Memory B cell (primary cell): Measurements from ENCODE around the gene CHMP4B.

ENCODE experiments used
- ATAC-seq: fragments of 150-1000 bp; cut with Tn5 transposase; 2 replicates; pipeline ENCODE4 v1.10.0; 2021; ENCODE audit warnings: low read depth, mild to moderate bottlenecking, moderate library complexity
- DNase-seq, 2 donors: peaks; one replicate each; pipeline ENCODE4 v3.0.0; 2022; ENCODE audit warnings: low spot score in 2 of 2
- H3K27ac Mint-ChIP-seq: one replicate; pipeline ENCODE4 v1.8.0; 2022; ENCODE audit warnings: mild to moderate bottlenecking, moderate library complexity, mixed read lengths
- H3K27me3 Mint-ChIP-seq: one replicate; pipeline ENCODE4 v1.8.0; 2022; ENCODE audit warnings: mixed read lengths
- H3K36me3 Mint-ChIP-seq: one replicate; pipeline ENCODE4 v1.8.0; 2022; ENCODE audit warnings: mild to moderate bottlenecking, mixed read lengths
- H3K4me1 Mint-ChIP-seq: one replicate; pipeline ENCODE4 v1.8.0; 2022; ENCODE audit warnings: mixed read lengths
- H3K4me3 Mint-ChIP-seq: one replicate; pipeline ENCODE4 v1.8.0; 2022; ENCODE audit warnings: mild to moderate bottlenecking, moderate library complexity, mixed read lengths
- H3K9me3 Mint-ChIP-seq: one replicate; pipeline ENCODE4 v1.8.0; 2022; ENCODE audit warnings: mixed read lengths

CHMP4B gene

DNA sequence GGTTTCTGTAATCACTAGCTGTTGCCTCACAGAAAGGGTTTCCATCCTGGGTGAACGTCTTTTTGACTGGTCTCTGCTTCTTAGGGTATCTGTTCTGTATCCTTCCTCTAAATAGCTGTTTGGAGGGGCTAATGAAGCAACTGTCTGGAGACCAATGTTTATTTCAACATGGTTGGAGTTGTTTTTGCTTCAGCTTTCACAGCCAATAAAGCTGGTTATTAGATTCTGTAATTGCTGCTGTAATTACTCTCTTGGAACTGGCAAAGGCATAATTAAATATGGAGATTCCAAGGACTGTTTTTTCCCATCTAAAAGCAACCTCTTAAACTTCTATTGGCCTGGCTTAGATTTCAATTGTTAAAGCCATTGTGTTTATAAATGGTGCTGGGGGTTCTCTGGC lies 31.9 kb downstream of the CHMP4B start:
- H3K27ac Mint-ChIP-seq = peak overlapping the region; percentile 75
- ATAC-seq = no peak
- peaks cover 7% of the 10 kb centered on the region for H3K36me3 Mint-ChIP-seq

GRCh38 chr20:33843854-33844253 lies 32.7 kb downstream of the CHMP4B start:
- Mint-ChIP-seq H3K9me3 (no peaks in the 10 kb centered on the region), H3K36me3 (peaks cover 9% of the 10 kb centered on the region), H3K4me3 (peak overlapping the region; percentile 9), H3K4me1 (peaks cover 65% of the 10 kb centered on the region), H3K27me3 (no peaks in the 10 kb centered on the region), H3K27ac (peak overlapping the region; percentile 75)
- DNase-seq (no peak), ATAC-seq (peak; percentile 96)

More for the DNA sequence above, 31.9 kb downstream of the CHMP4B start:
- no peaks in the 10 kb centered on the region for H3K27me3 Mint-ChIP-seq
- peaks cover 73% of the 10 kb centered on the region for H3K4me1 Mint-ChIP-seq
- H3K9me3 Mint-ChIP-seq = no peaks in the 10 kb centered on the region
- DNase-seq = no peak
- H3K4me3 Mint-ChIP-seq = no peak overlapping the region

- H3K36me3 Mint-ChIP-seq = peaks cover 16% of the 10 kb centered on the region
- DNase-seq = no peak
- peaks cover 50% of the 10 kb centered on the region for H3K4me1 Mint-ChIP-seq
- H3K27me3 Mint-ChIP-seq = no peaks in the 10 kb centered on the region
- peak overlapping the region; percentile 78 for H3K27ac Mint-ChIP-seq
- H3K9me3 Mint-ChIP-seq = no peaks in the 10 kb centered on the region
- H3K4me3 Mint-ChIP-seq = no peak overlapping the region
- no peak for ATAC-seq
Measured at GRCh38 chr20:33846291-33846935, 35.3 kb downstream of the CHMP4B start.

DNA sequence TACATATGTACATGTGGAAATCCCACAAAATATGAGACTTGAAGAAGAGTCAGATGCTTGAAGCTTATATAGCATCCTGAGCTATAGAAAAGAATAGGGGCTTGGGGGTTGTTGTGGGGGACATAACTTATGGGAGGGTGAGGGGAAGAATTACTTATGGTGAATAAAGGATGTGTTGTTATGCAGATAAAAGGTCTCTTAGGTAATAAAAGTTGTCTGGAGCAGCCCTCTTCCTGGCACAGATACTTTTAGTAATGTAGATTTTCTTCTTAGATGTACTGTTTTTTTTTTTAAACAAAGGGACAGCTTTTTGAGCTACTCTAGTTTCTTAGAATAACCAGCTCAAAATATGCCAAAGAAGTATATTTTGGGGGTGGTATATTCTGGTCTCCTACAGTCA lies 35.9 kb downstream of the CHMP4B start:
- H3K4me3 Mint-ChIP-seq = no peak overlapping the region
- no peaks in the 10 kb centered on the region for H3K27me3 Mint-ChIP-seq
- no peak for ATAC-seq
- DNase-seq = no peak
- peaks cover 44% of the 10 kb centered on the region for H3K4me1 Mint-ChIP-seq
- no peaks in the 10 kb centered on the region for H3K9me3 Mint-ChIP-seq
- peaks cover 16% of the 10 kb centered on the region for H3K36me3 Mint-ChIP-seq
- H3K27ac Mint-ChIP-seq = peak overlapping the region; percentile 78

- Mint-ChIP-seq H3K9me3 (no peaks in the 10 kb centered on the region), H3K4me3 (no peak overlapping the region), H3K4me1 (peaks cover 33% of the 10 kb centered on the region), H3K36me3 (peaks cover 24% of the 10 kb centered on the region), H3K27ac (no peak overlapping the region), H3K27me3 (no peaks in the 10 kb centered on the region)
- no peak for DNase-seq
- ATAC-seq = no peak
Measured at GRCh38 chr20:33848391-33848790, 37.2 kb downstream of the CHMP4B start.

- DNase-seq = no peak
Measured at GRCh38 chr20:33850159-33850558, 39.0 kb downstream of the CHMP4B start.

DNA sequence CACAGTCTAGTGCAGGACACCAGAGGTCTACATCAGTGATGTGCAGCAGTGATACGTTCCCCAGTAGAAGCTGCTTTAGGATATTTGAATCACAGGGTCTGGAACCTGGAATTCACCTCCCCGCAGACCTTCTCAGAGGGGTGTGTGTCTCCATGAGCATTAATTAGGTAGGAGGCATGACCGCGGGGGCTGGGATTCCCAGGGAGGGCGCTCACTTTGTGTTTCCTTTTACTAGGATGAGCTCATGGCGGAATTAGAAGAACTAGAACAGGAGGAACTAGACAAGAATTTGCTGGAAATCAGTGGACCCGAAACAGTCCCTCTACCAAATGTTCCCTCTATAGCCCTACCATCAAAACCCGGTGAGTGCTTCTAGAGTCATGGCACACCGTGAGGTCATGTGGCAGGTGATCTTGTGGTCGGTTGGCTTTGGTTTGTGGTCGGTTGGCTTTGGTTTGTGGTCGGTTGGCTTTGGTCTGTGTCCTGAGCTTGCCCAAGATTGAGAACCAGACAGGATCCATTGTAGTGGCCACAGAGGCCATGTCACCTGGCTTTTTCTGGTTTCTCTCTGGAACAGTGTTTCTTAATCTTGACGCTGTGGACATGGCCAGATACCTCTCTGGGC lies 40.8 kb downstream of the CHMP4B start:
- ATAC-seq = no peak
- no peak overlapping the region for H3K4me3 Mint-ChIP-seq
- H3K36me3 Mint-ChIP-seq = peaks cover 31% of the 10 kb centered on the region
- peaks cover 9% of the 10 kb centered on the region for H3K4me1 Mint-ChIP-seq
- H3K27ac Mint-ChIP-seq = no peak overlapping the region
- DNase-seq = no peak
- no peaks in the 10 kb centered on the region for H3K27me3 Mint-ChIP-seq
- no peaks in the 10 kb centered on the region for H3K9me3 Mint-ChIP-seq

More at GRCh38 chr20:33850159-33850558, 39.0 kb downstream of the CHMP4B start:
- Mint-ChIP-seq H3K4me1 (peaks cover 23% of the 10 kb centered on the region), H3K4me3 (no peak overlapping the region), H3K36me3 (peaks cover 30% of the 10 kb centered on the region), H3K9me3 (no peaks in the 10 kb centered on the region), H3K27ac (no peak overlapping the region), H3K27me3 (no peaks in the 10 kb centered on the region)
- no peak for ATAC-seq

DNA sequence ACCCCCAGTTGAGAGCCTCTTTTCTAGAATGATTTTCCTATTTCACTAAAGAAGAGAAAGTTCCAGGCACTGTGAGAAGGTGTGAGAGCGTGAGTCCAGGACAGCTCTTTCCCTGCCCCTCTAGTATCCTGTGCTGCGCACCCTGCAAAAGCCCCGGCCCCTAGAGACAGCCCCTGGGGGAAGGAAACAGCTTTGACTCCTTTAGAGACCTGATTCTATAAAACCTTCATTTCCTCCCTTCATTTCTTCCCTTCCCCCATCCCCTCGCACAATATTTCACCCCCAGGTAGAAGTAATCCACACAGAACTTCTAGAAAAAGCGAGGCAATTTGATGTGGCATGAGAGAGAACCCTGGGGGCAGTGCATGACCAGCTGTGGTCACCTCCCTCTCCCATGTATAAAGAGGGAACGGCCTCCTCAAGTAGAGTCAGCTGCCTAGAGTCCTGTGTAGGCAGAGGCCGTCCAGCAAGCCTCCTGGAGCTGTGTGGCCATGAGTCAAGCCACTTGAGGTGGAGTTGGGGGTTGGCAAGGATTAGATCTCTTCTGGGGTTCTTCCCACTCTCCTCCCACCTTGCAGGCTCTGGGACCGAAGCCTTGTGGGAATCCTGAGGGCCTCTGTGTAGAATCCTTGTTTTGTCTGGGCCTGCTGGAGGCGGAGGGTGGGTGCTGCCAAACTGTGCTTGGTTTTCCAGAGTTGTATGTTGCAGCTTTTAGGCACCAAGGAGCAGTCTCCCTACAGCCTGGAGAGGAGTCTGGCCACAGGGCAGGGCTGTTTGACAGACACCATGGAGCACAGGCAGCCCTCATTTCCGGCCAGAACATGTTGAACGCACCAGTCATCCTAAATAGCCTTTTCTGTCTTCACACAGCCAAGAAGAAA lies 41.7 kb downstream of the CHMP4B start:
- Mint-ChIP-seq H3K9me3 (no peaks in the 10 kb centered on the region), H3K27ac (no peak overlapping the region), H3K4me1 (peaks cover 7% of the 10 kb centered on the region), H3K4me3 (no peak overlapping the region), H3K27me3 (no peaks in the 10 kb centered on the region), H3K36me3 (peaks cover 32% of the 10 kb centered on the region)
- ATAC-seq (no peak), DNase-seq (no peak)

DNA sequence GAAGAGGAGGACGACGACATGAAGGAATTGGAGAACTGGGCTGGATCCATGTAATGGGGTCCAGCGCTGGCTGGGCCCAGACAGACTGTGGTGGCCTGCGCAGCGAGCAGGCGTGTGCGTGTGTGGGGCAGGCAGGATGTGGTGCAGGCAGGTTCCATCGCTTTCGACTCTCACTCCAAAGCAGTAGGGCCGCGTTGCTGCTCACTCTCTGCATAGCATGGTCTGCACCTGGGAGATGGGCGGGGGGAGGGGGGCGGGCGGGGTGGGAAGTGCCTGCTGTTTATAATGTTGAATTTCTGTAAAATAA lies 42.3 kb downstream of the CHMP4B start:
- no peaks in the 10 kb centered on the region for H3K9me3 Mint-ChIP-seq
- no peak overlapping the region for H3K27ac Mint-ChIP-seq
- DNase-seq (no peak), ATAC-seq (no peak)
- H3K4me1 Mint-ChIP-seq = peaks cover 13% of the 10 kb centered on the region
- H3K27me3 Mint-ChIP-seq = no peaks in the 10 kb centered on the region
- no peak overlapping the region for H3K4me3 Mint-ChIP-seq
- H3K36me3 Mint-ChIP-seq = peaks cover 32% of the 10 kb centered on the region

- no peak for ATAC-seq
- peaks cover 17% of the 10 kb centered on the region for H3K36me3 Mint-ChIP-seq
- H3K27me3 Mint-ChIP-seq = no peaks in the 10 kb centered on the region
- H3K27ac Mint-ChIP-seq = peak overlapping the region; percentile 89
- peaks cover 26% of the 10 kb centered on the region for H3K4me1 Mint-ChIP-seq
- DNase-seq = no peak
- H3K4me3 Mint-ChIP-seq = no peak overlapping the region
- H3K9me3 Mint-ChIP-seq = no peaks in the 10 kb centered on the region
Measured at GRCh38 chr20:33857722-33858563, 46.8 kb downstream of the CHMP4B start.

DNA sequence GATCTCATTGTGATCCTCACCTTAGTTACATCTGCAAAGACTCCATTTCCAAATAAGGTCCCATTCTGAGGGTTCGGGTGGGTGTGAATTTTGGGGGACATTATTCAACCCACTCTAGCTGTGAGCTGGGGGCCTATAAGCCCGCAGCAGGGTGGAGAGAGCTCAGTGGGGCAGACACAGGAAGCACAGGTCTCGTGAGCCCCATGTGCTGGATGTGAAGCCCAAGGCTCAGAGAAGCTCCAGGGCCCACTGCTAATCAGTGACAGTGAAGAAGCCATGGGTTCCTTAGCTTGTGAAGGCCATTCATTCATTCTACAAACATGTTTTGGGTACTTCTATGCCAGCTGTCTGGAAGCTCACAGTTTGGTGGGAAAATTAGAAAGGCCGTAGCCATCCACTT lies 47.5 kb downstream of the CHMP4B start:
- Mint-ChIP-seq H3K27me3 (no peaks in the 10 kb centered on the region), H3K27ac (peak overlapping the region; percentile 89), H3K36me3 (peaks cover 12% of the 10 kb centered on the region), H3K9me3 (no peaks in the 10 kb centered on the region), H3K4me1 (peaks cover 28% of the 10 kb centered on the region), H3K4me3 (peak overlapping the region; percentile 67)
- ATAC-seq (peak; percentile 43), DNase-seq (no peak)

GRCh38 chr20:33859157-33859695 lies 48.1 kb downstream of the CHMP4B start:
- no peaks in the 10 kb centered on the region for H3K27me3 Mint-ChIP-seq
- DNase-seq (peak in 1 of 2 donors; percentile 14), ATAC-seq (peak; percentile 76)
- peaks cover 9% of the 10 kb centered on the region for H3K36me3 Mint-ChIP-seq
- peak overlapping the region; percentile 89 for H3K27ac Mint-ChIP-seq
- no peaks in the 10 kb centered on the region for H3K9me3 Mint-ChIP-seq
- peaks cover 28% of the 10 kb centered on the region for H3K4me1 Mint-ChIP-seq
- peak overlapping the region; percentile 67 for H3K4me3 Mint-ChIP-seq

- ATAC-seq (no peak), DNase-seq (no peak)
- H3K9me3 Mint-ChIP-seq = no peaks in the 10 kb centered on the region
- H3K4me3 Mint-ChIP-seq = peak overlapping the region; percentile 67
- peaks cover 28% of the 10 kb centered on the region for H3K4me1 Mint-ChIP-seq
- H3K27ac Mint-ChIP-seq = peak overlapping the region; percentile 89
- no peaks in the 10 kb centered on the region for H3K27me3 Mint-ChIP-seq
- peaks cover 6% of the 10 kb centered on the region for H3K36me3 Mint-ChIP-seq
Measured at GRCh38 chr20:33859751-33860150, 48.6 kb downstream of the CHMP4B start.
